ENCODE data around the gene FAM13A.
"Not testable (repeated sequence)": the region's sequence is repeated elsewhere in the genome, so short reads cannot be mapped to it uniquely, and the experiment has no call there.

FAM13A gene

GRCh38 chr4:88999392-88999930 lies 57.5 kb downstream of the FAM13A start:
- DNase-seq (ENCODE audit: low read depth in 2 of 2) = no peak

- no peak for DNase-seq (ENCODE audit: low read depth in 2 of 2)
Measured at GRCh38 chr4:88998891-88999290, 58.1 kb downstream of the FAM13A start.

- DNase-seq (ENCODE audit: low read depth in 2 of 2) = no peak
Measured at GRCh38 chr4:88998001-88998400, 59.0 kb downstream of the FAM13A start.

GRCh38 chr4:88995874-88996273 lies 61.1 kb downstream of the FAM13A start:
- no peak for DNase-seq (ENCODE audit: low read depth in 2 of 2)

- DNase-seq (ENCODE audit: low read depth in 2 of 2) = not testable (repeated sequence)
Measured at GRCh38 chr4:88995257-88995656, 61.7 kb downstream of the FAM13A start.

- no peak for DNase-seq (ENCODE audit: low read depth in 2 of 2)
Measured at GRCh38 chr4:88993246-88993645, 63.7 kb downstream of the FAM13A start.

- no peak for DNase-seq (ENCODE audit: low read depth in 2 of 2)
Measured at GRCh38 chr4:88991746-88992145, 65.2 kb downstream of the FAM13A start.

- DNase-seq (ENCODE audit: low read depth in 2 of 2) = no peak
Measured at GRCh38 chr4:88989990-88990389, 67.0 kb downstream of the FAM13A start.

- no peak for DNase-seq (ENCODE audit: low read depth in 2 of 2)
Measured at GRCh38 chr4:88985088-88985773, 71.8 kb downstream of the FAM13A start.

GRCh38 chr4:88982757-88983156 lies 74.2 kb downstream of the FAM13A start:
- DNase-seq (ENCODE audit: low read depth in 2 of 2) = no peak

- no peak for DNase-seq (ENCODE audit: low read depth in 2 of 2)
Measured at GRCh38 chr4:88981993-88982392, 75.0 kb downstream of the FAM13A start.

GRCh38 chr4:88981556-88981955 lies 75.4 kb downstream of the FAM13A start:
- no peak for DNase-seq (ENCODE audit: low read depth in 2 of 2)

GRCh38 chr4:88979276-88979675 lies 77.7 kb downstream of the FAM13A start:
- no peak for DNase-seq (ENCODE audit: low read depth in 2 of 2)

- DNase-seq (ENCODE audit: low read depth in 2 of 2) = no peak
Measured at GRCh38 chr4:88976775-88977035, 80.3 kb downstream of the FAM13A start.

GRCh38 chr4:88975958-88976774 lies 80.8 kb downstream of the FAM13A start:
- no peak for DNase-seq (ENCODE audit: low read depth in 2 of 2)

GRCh38 chr4:88971536-88971935 lies 85.4 kb downstream of the FAM13A start:
- no peak for DNase-seq (ENCODE audit: low read depth in 2 of 2)

GRCh38 chr4:88969746-88970145 lies 87.2 kb downstream of the FAM13A start:
- DNase-seq (ENCODE audit: low read depth in 2 of 2) = no peak

GRCh38 chr4:88969271-88969670 lies 87.7 kb downstream of the FAM13A start:
- no peak for DNase-seq (ENCODE audit: low read depth in 2 of 2)

- DNase-seq (ENCODE audit: low read depth in 2 of 2) = no peak
Measured at GRCh38 chr4:88967883-88968331, 89.1 kb downstream of the FAM13A start.

- DNase-seq (ENCODE audit: low read depth in 2 of 2) = no peak
Measured at GRCh38 chr4:88965053-88965452, 91.9 kb downstream of the FAM13A start.

- DNase-seq (ENCODE audit: low read depth in 2 of 2) = no peak
Measured at GRCh38 chr4:88964450-88964849, 92.5 kb downstream of the FAM13A start.

- no peak for DNase-seq (ENCODE audit: low read depth in 2 of 2)
Measured at GRCh38 chr4:88963817-88964216, 93.2 kb downstream of the FAM13A start.

- no peak for DNase-seq (ENCODE audit: low read depth in 2 of 2)
Measured at GRCh38 chr4:88962396-88962795, 94.6 kb downstream of the FAM13A start.

All from stimulated activated CD8-positive, alpha-beta memory T cell treated with anti-CD3 and anti-CD28 coated beads, Interleukin-2, amount 100 ng/mL, for 1 hour (primary cell).